ENCODE data around the gene SCP2D1. TPM values are rescaled to one million over a fixed set of nuclear protein-coding genes. Genes with fewer than 3 reads are reported as not detected.

The SCP2D1 gene
- total RNA-seq, 1 donor = not detected

GRCh38 chr20:18835466-18836256 is 22.1 kb downstream of the SCP2D1 start:
- no peak overlapping the region for H3K4me3 ChIP-seq (ENCODE audit: low read depth, low read length)
- no peak for DNase-seq (ENCODE audit: low read depth)
- TF ChIP-seq, protein P1, sequence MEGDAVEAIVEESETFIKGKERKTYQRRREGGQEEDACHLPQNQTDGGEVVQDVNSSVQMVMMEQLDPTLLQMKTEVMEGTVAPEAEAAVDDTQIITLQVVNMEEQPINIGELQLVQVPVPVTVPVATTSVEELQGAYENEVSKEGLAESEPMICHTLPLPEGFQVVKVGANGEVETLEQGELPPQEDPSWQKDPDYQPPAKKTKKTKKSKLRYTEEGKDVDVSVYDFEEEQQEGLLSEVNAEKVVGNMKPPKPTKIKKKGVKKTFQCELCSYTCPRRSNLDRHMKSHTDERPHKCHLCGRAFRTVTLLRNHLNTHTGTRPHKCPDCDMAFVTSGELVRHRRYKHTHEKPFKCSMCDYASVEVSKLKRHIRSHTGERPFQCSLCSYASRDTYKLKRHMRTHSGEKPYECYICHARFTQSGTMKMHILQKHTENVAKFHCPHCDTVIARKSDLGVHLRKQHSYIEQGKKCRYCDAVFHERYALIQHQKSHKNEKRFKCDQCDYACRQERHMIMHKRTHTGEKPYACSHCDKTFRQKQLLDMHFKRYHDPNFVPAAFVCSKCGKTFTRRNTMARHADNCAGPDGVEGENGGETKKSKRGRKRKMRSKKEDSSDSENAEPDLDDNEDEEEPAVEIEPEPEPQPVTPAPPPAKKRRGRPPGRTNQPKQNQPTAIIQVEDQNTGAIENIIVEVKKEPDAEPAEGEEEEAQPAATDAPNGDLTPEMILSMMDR (IDR thresholded peaks at IDR 0.05; ENCODE audit: insufficient read depth, low read length) = no peak

- no peak overlapping the region for H3K4me3 ChIP-seq (ENCODE audit: low read depth, low read length)
These were observed 24.1 kb downstream of the SCP2D1 start for GRCh38 chr20:18837718-18838117.

DNA sequence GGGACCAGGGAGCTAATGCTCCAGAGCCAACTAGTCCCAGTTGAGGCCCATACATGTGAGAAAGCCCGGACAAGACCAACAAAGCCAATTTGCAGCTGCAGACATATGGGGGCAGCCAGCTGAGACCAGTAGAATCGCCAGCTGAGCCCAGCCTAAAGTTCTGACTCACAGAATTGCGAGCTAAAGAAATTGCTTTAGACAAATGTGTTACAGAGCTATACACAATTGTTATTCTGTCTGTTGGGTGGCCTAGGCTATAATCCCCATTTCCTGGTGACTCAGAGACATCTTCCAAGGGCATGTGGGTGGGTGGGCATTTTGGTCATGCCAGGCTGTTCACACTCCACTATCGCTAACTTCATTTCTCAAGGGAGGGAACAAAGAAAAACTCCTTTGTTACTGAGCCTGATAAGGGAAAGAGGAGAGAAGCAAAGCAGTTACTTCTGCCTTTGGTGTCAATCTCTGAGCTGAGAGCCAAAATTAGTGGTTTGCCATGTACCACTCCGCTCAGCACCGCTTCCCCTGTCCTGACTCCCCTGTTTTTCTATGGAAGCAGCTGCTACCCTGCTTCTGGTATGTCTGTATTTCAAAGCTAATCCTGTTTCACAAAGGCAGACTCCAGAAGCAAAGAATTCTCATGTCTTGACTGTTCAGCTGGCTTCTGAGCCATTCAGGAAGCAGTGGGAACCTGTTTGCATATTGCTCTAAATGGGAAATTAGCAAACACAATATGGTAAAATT is 26.1 kb downstream of the SCP2D1 start:
- DNase-seq (ENCODE audit: low read depth) = no peak
- TF ChIP-seq, protein P1 (IDR thresholded peaks at IDR 0.05; ENCODE audit: insufficient read depth, low read length) = no peak
- no peak overlapping the region for H3K4me3 ChIP-seq (ENCODE audit: low read depth, low read length)

More at GRCh38 chr20:18837718-18838117, 24.1 kb downstream of the SCP2D1 start:
- TF ChIP-seq, protein P1 (IDR thresholded peaks at IDR 0.05; ENCODE audit: insufficient read depth, low read length) = no peak
- no peak for DNase-seq (ENCODE audit: low read depth)

DNA sequence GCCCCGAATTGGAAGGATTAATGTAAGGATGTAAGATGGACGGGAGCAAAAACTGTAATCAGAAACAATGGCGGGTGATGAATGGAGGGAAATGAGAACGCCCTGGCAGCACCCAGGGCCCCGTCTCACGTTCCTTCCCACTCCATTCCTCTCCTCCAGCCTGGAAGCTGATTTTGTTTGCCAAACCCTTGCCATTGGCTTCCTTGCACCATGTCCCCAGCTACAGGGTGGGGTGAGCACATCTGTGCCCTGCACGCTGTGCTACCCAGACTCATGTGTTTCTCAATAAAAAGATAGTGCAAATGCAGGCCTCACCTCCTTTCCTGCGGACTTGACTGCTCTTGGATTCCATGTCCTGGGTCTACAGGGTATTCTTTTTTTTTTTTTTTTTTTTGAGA is 26.7 kb downstream of the SCP2D1 start:
- TF ChIP-seq, protein P1 (IDR thresholded peaks at IDR 0.05; ENCODE audit: insufficient read depth, low read length) = no peak
- H3K4me3 ChIP-seq (ENCODE audit: low read depth, low read length) = no peak overlapping the region

DNA sequence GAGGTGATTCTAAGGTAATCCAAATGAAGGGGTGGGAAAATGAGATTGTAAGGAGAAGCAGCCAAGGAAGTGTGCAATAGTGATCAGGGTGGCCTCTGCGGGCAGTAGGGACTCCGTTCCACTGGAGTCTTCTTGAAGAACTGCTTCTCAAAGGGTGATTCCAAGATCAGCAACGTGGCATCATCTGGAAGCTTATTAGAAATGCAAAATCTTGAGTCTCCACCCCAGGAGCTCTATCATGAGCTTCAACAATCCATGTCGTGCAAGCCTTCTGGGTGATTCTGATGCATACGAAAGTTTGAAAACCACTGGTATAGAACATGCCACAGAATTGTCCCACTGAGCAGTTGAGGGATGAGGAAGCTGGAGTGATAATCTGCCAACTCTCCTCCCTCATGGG is 31.4 kb downstream of the SCP2D1 start:
- TF ChIP-seq, protein P1 (IDR thresholded peaks at IDR 0.05; ENCODE audit: insufficient read depth, low read length) = no peak
- DNase-seq (ENCODE audit: low read depth) = no peak

More for the DNA sequence above, 26.7 kb downstream of the SCP2D1 start:
- no peak for DNase-seq (ENCODE audit: low read depth)

DNA sequence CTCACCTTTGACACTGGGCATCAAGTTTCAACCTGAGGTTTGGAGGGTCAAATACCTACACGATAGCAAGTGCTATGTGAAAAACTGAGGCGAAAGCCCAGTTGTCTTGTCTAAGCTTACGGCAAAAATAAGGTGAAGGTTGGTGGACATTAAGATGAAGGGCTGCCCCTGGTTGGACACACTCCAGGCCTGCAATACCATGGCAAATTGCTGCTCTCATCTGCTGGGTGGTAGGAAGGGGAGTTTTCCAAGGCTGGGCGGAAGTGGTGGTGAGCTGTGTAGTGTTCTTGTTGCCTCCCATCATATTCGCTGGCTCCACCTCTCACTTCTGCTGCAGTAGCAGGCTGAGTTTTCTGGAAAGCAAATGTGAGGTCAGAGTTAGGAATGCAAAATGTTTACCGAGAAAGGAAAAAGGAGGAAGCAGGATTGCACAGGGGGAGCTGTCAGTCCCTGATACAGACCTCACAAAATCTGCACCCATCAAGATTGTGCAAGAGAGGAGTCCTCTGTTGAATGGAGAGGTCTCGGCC is 33.7 kb downstream of the SCP2D1 start:
- no peak for DNase-seq (ENCODE audit: low read depth)
- H3K4me3 ChIP-seq (ENCODE audit: low read depth, low read length) = no peak overlapping the region
- TF ChIP-seq, protein P1 (IDR thresholded peaks at IDR 0.05; ENCODE audit: insufficient read depth, low read length) = no peak

More for the DNA sequence above, 31.4 kb downstream of the SCP2D1 start:
- no peak overlapping the region for H3K4me3 ChIP-seq (ENCODE audit: low read depth, low read length)
